Measurements from ENCODE around the gene HHATL. TPM values are rescaled to one million over a fixed set of nuclear protein-coding genes. Genes with fewer than 3 reads are reported as not detected.

HHATL gene
- total RNA-seq (ENCODE audit: low replicate concordance), result not detected in 2 replicates

GRCh38 chr3:42702066-42702951, at the start of gene HHATL:
TSS of gene HHATL (minus strand) at chr3:42702798. CDS start at chr3:42700826, 1,972 bp downstream.

GRCh38 chr3:42685363-42685881, 17.2 kb downstream of the HHATL start, which contains the start of gene KLHL40:
TSS of gene KLHL40 (plus strand) at chr3:42685537. CDS start at chr3:42685619, 82 bp downstream.

GRCh38 chr3:42653560-42654330, 48.9 kb downstream of the HHATL start, which contains the start of gene ZBTB47:
TSS of gene ZBTB47 (plus strand) at chr3:42653697. CDS start at chr3:42658356, 4,659 bp downstream.

Other genes starting within 250 kb of the HHATL start
- gene VIPR1, start 200.2 kb downstream of the HHATL start, total RNA-seq (ENCODE audit: low replicate concordance), result 19.5 TPM in 1 of 2 replicates, not detected in the other
- 34.9 and 41.1 TPM in 2 replicates for gene SEC22C, start 120.8 kb downstream of the HHATL start, total RNA-seq (ENCODE audit: low replicate concordance)
- 21.6 and 21.9 TPM in 2 replicates for gene SS18L2, start 111.9 kb downstream of the HHATL start, total RNA-seq (ENCODE audit: low replicate concordance)
- gene NKTR, start 102.1 kb downstream of the HHATL start, total RNA-seq (ENCODE audit: low replicate concordance), result 26.0 and 36.5 TPM in 2 replicates
- 22.5 and 44.0 TPM in 2 replicates for gene ZBTB47, start 49.1 kb downstream of the HHATL start, total RNA-seq (ENCODE audit: low replicate concordance)
- gene KLHL40, start 17.3 kb downstream of the HHATL start, total RNA-seq (ENCODE audit: low replicate concordance), result not detected in 2 replicates
- gene CCDC13, start 70.5 kb upstream of the HHATL start, total RNA-seq (ENCODE audit: low replicate concordance), result 0.23 and 0.47 TPM in 2 replicates
- 64.6 and 146 TPM in 2 replicates for gene HIGD1A, start 101.7 kb upstream of the HHATL start, total RNA-seq (ENCODE audit: low replicate concordance)
- 0.15 and 0.35 TPM in 2 replicates for gene ACKR2, start 106.6 kb upstream of the HHATL start, total RNA-seq (ENCODE audit: low replicate concordance)
- not detected in 2 replicates for gene CYP8B1, start 173.1 kb upstream of the HHATL start, total RNA-seq (ENCODE audit: low replicate concordance)
- gene ZNF662, start 203.3 kb upstream of the HHATL start, total RNA-seq (ENCODE audit: low replicate concordance), result 0.47 and 0.60 TPM in 2 replicates

Data from smooth muscle cell of the coronary artery (primary cell).